Small intestine (tissue), 16 donors: ENCODE data around the gene PTRHD1. TPM values are rescaled to one million over a fixed set of nuclear protein-coding genes. Genes with fewer than 3 reads are reported as not detected.

Experiments
- DNase-seq, 2 donors: peaks; one replicate each; pipeline versions ENCODE4 v3.0.0 to v3.0.0-alpha.2; 2013
- FAIRE-seq: peaks from 2 replicates; lab custom pipeline; 2012; peaks lifted over from hg19 to GRCh38; lab: Jason Lieb, UNC
- H3K27ac ChIP-seq, 3 donors: one replicate each; pipeline ENCODE4 v1.5.1; 2013; ENCODE audit warnings: low read length in 2 of 3, mild to moderate bottlenecking in 2 of 3, control low read depth in 1 of 3, inconsistent platforms in 1 of 3, low read depth in 1 of 3, moderate library complexity in 1 of 3
- H3K27me3 ChIP-seq, 3 donors: one replicate each; pipeline ENCODE4 v1.6.1; 2013; ENCODE audit warnings: low read length in 3 of 3, inconsistent platforms in 1 of 3; ENCODE audit not compliant: control insufficient read depth in 3 of 3, insufficient read depth in 3 of 3
- H3K36me3 ChIP-seq, 3 donors: one replicate each; pipeline ENCODE4 v1.6.1; 2013; ENCODE audit warnings: low read length in 3 of 3, inconsistent platforms in 1 of 3, low read depth in 1 of 3, mild to moderate bottlenecking in 1 of 3, moderate library complexity in 1 of 3; ENCODE audit not compliant: control insufficient read depth in 3 of 3, insufficient read depth in 2 of 3
- H3K4me1 ChIP-seq, 3 donors: one replicate each; pipeline ENCODE4 v1.6.1; 2013; ENCODE audit warnings: low read length in 2 of 3, inconsistent platforms in 1 of 3, low read depth in 1 of 3, mild to moderate bottlenecking in 1 of 3, moderate library complexity in 1 of 3; ENCODE audit not compliant: control insufficient read depth in 3 of 3, insufficient read depth in 2 of 3
- H3K4me3 ChIP-seq, 3 donors: one replicate each; pipeline ENCODE4 v1.5.1; 2013; ENCODE audit warnings: low read length in 3 of 3, control low read depth in 1 of 3, inconsistent platforms in 1 of 3, low read depth in 1 of 3, mild to moderate bottlenecking in 1 of 3, moderate library complexity in 1 of 3
- H3K9me3 ChIP-seq, 2 donors: one replicate each; pipeline ENCODE4 v1.6.1; 2013; ENCODE audit warnings: low read depth in 1 of 2, low read length in 1 of 2; ENCODE audit not compliant: control insufficient read depth in 2 of 2, insufficient read depth in 1 of 2
- WGBS, 3 donors: extraction: QIAGEN DNeasy Blood & Tissue Kit; methylation state at CpG; one replicate each; pipeline ENCODE4 v1.1.7; 2013; 5-methylcytosine and 5-hydroxymethylcytosine counted together
- long read RNA-seq, 10 donors: transcript quantifications; one replicate each; lab custom pipeline, GENCODE V29; 2026
- polyA plus RNA-seq, 4 donors: library from polyadenylated mRNA; stranded (reverse) in 3 of 4; unstranded in 1 of 4; fragments of 200-250 nt in 3 of 4; fragments of 120-200 nt in 1 of 4; gene quantifications; one replicate each; pipeline versions ENCODE4 v1.2.1 to v1.2.3, GENCODE V29; 2013
- donor health status: healthy with polysubstance abuse.
- donor health status: control.
- donor health status: control.
- donor health status: Bipolar disorder and iron deficiency.
- donor health status: healthy.

The PTRHD1 gene, protein sequence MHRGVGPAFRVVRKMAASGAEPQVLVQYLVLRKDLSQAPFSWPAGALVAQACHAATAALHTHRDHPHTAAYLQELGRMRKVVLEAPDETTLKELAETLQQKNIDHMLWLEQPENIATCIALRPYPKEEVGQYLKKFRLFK
- 10 to 100 TPM; 36.4 to 43.0 (median 39.9) TPM for polyA plus RNA-seq
- long read RNA-seq, donor 1: 0 reads
- long read RNA-seq, donor 2, transcript PTRHD1-201 (2 exons, 1,105 nt): major isoform, 36 of 36 reads
- long read RNA-seq, donor 2, partial matches to known transcripts: 0 of 36 reads
- long read RNA-seq, donor 2, other reads (novel, unspliced or antisense): 0 of 36 reads
- long read RNA-seq, donor 3, transcript PTRHD1-201 (2 exons, 1,105 nt): major isoform, 47 of 57 reads
- long read RNA-seq, donor 3, partial matches to known transcripts: 10 of 57 reads
- long read RNA-seq, donor 3, other reads (novel, unspliced or antisense): 0 of 57 reads
- long read RNA-seq, donor 4, partial matches to known transcripts: 0 of 1 reads
- long read RNA-seq, donor 4, other reads (novel, unspliced or antisense): 0 of 1 reads
- long read RNA-seq, donor 5, transcript PTRHD1-201 (2 exons, 1,105 nt): major isoform, 20 of 20 reads
- long read RNA-seq, donor 5, partial matches to known transcripts: 0 of 20 reads
- long read RNA-seq, donor 5, other reads (novel, unspliced or antisense): 0 of 20 reads
- long read RNA-seq, donor 6, transcript PTRHD1-201 (2 exons, 1,105 nt): major isoform, 71 of 84 reads
- long read RNA-seq, donor 6, partial matches to known transcripts: 13 of 84 reads
- long read RNA-seq, donor 6, other reads (novel, unspliced or antisense): 0 of 84 reads
- long read RNA-seq, donor 7: 0 reads
- long read RNA-seq, donor 8, transcript PTRHD1-201 (2 exons, 1,105 nt): major isoform, 7 of 7 reads
- long read RNA-seq, donor 8, partial matches to known transcripts: 0 of 7 reads
- long read RNA-seq, donor 8, other reads (novel, unspliced or antisense): 0 of 7 reads
- long read RNA-seq, donor 9, transcript PTRHD1-201 (2 exons, 1,105 nt): major isoform, 22 of 22 reads
- long read RNA-seq, donor 9, partial matches to known transcripts: 0 of 22 reads
- long read RNA-seq, donor 9, other reads (novel, unspliced or antisense): 0 of 22 reads
- long read RNA-seq, donor 10, transcript PTRHD1-201 (2 exons, 1,105 nt): major isoform, 59 of 59 reads
- long read RNA-seq, donor 10, partial matches to known transcripts: 0 of 59 reads
- long read RNA-seq, donor 10, other reads (novel, unspliced or antisense): 0 of 59 reads

DNA sequence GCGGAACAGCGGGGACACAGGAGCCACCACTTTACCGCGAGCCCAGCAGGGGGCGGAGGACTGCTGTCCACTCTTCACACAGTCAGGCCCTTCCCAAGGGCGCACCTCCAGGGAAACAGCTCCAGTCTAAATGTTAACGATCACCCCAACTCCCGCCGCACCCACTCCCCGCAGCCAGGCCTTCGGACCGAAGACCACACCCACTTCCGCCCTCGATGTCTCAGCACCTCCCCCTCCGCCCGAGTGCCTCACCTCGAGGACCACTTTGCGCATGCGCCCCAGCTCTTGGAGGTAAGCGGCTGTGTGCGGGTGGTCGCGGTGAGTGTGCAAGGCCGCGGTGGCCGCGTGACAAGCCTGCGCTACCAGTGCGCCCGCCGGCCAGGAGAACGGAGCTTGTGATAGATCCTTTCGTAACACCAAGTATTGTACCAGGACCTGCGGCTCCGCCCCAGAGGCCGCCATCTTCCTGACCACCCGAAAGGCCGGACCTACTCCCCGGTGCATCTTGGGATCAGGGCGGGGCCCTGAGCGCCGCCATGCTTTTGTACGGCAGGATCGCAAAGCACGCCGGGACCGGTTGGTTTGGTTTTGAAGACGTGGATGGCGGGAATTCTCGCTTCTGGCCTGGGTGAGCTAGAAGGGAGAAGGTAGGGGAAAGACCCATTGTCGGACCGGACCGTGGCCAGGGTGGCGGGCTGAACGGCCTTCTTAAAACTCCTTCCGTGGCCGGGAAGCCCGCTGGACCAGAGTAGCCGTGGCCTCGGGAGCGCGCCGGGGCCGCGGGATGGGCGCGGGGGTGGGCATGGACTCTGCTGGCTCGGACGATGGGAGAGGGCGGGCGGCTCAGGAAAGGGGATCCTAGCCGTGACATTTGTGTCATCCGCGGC lies at the start of gene PTRHD1, which contains the start of gene CENPO:
Gene PTRHD1 (minus strand): TSS at position 518 of the 887 bp plus-strand sequence. CDS start 14 bp downstream, at position 504.
Gene CENPO (plus strand): TSS at position 552 of the 887 bp plus-strand sequence. CDS start 495 bp downstream, outside the sequence.
- 0 to 1% (median 0%) methylated on average over 65 to 74 of the region's 74 CpGs for WGBS, 3 donors
- no peaks in the 10 kb centered on the region for H3K9me3 ChIP-seq
- peak; percentile 99 for DNase-seq
- H3K27ac ChIP-seq: peak within 1 kb of the TSS; percentile 96 to 100 (median 96)
- FAIRE-seq: no peak
- peak within 1 kb of the TSS; percentile 57 to 81 (median 74) for H3K4me3 ChIP-seq
- peaks cover 0 to 17% (median 0%) of the 10 kb centered on the region in 3 donors for H3K36me3 ChIP-seq
- no peaks in the 10 kb centered on the region for H3K27me3 ChIP-seq
- peaks cover 0 to 9% (median 1%) of the 10 kb centered on the region in 3 donors for H3K4me1 ChIP-seq

DNA sequence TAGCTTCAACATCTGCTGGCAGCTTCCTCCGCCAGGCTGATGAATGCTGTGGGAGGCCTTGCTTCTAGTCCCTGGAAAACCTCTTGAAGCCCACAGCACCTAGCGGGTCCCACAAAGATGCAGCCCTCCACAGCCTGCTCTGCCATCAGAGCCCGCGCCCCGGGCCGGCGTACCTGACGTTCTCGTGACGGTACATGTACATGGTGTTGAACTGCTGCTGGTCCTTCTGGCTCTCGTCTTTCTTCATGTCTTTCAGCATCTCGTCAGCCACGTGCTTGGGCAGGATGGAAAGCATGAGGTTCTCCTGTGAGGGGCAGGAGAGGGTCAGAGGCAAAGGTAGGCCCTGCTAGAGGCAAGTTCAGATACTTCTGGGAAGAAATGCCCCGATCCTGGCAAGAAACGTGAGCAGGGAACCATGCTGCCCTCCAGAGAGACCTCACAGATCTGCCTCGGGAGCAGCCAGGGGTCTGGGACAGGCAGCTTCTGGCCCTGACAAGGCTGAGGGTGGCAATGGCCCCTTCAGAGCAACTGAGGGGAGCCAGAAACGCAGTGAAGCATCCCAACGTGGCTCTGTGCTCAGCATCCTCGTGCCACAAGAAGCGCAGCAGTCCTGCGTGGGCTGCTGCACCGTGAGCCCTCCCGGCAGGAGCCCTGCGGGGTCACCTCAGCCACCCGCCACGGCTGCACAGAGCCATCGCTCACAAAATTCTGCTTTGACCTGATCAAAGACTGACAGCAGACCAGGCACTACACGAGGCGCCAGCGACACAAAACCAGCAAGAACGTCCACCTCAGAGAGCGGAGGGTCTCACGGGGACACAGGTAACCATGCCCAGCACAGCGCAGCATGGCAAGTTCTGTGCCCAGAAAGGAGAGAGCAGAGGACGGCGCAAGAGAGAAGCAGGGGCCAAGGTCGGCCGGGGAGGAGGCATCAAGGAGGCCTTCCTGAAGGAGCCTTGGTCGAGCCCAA lies 49.2 kb upstream of the PTRHD1 start:
- H3K4me1 ChIP-seq: no peaks in the 10 kb centered on the region
- H3K27ac ChIP-seq: no peak overlapping the region
- DNase-seq (no peak), FAIRE-seq (no peak)
- H3K9me3 ChIP-seq: peaks cover 0 to 12% of the 10 kb centered on the region in 2 donors
- WGBS, 3 donors: 95 to 98% (median 95%) methylated on average over 36 to 39 of the region's 39 CpGs
- H3K4me3 ChIP-seq: no peak overlapping the region
- peaks cover 0 to 45% (median 0%) of the 10 kb centered on the region in 3 donors for H3K36me3 ChIP-seq
- no peaks in the 10 kb centered on the region for H3K27me3 ChIP-seq

DNA sequence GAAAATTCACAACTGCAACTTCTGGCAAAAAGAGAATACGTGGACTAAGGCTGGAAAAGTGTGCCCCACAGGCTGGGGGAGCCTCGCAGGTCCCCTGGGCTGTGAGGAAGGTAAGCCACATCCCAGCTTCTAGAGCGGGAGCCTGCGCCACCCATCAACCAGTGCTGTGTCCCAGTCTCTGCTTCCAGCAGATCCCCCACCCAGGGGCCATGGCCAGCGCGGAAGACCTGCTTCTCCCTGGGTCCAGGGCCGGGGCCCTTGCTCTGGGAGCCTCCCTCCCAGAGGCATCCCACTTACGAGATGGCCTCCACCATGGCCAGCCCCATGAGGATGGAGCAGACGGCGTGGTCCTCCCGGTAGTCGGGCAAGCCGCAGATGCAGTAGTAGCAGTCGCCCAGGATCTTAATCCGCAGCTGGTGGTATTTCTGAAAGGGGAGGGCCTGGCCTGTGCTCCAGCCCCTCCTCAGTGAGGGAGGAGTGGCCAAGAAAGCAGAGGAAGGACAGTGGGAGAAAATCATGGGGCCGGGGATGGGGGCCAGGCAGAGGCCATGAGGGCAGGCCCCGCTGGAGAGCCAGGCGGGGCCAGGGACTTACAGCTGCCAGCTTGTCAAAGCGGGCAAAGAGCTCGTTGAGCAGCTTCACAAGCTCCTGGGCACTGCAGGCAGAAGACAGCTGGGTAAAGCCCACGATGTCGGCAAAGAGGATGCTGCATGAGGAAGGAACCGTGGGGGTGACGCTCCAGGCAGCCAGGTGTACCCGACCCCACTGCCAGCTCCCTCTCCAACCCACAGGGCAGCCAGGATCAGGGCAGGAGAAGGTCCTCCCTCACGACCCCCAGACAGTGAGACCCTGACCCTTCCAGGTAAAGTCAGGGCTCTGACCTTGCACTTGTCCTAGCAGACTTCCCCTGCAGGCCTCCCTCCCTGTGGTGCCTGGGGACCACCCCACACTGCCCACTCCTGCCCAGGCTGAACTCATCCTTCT lies 48.1 kb upstream of the PTRHD1 start:
- DNase-seq: no peak
- Histone ChIP-seq H3K4me1 (no peaks in the 10 kb centered on the region), H3K27ac (no peak overlapping the region), H3K36me3 (peaks cover 0 to 54% (median 0%) of the 10 kb centered on the region in 3 donors), H3K4me3 (no peak overlapping the region), H3K27me3 (no peaks in the 10 kb centered on the region), H3K9me3 (peaks cover 0 to 8% of the 10 kb centered on the region in 2 donors)
- WGBS, 3 donors: 86 to 96% (median 87%) methylated on average over 25 to 26 of the region's 26 CpGs
- no peak for FAIRE-seq

DNA sequence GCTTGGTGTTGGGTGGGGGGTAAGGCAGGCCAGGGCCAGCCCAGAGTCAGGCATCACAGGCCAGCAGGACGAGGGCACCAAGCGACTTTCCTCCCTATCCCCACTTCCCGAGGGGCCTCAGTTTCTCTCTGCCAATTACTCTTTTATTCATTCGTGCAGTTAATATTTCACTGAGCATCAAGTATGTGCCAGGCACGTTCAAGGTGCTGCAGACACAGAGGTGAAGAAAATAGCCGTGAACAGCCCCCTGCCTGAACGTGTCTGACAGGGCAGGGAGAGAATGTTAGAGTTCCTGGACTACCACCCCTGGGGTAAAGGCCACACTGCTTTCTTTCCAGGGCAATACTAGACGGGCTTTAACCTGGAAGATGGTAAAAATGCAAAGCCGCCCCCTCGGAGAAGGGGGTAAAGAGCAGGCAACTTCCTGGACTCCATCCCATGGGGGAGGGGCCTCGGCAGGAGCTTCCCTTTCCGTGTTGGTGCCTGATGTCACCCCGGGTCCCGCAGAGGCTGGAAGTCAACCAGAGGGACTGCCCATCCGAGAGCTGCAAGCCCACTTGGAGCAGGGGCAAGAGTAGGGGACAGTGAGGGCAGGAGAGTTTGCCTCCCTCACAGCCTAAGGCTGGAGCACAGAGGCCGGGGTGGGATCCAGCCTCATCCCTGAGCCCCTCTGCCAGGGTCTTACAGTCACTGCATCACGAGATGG lies 47.1 kb upstream of the PTRHD1 start:
- no peaks in the 10 kb centered on the region for H3K4me1 ChIP-seq
- H3K27ac ChIP-seq: no peak overlapping the region
- no peak for FAIRE-seq
- WGBS, 3 donors: 54 to 71% (median 59%) methylated on average over 17 of the region's 17 CpGs
- DNase-seq: peak in 1 of 2 donors; percentile 62
- H3K36me3 ChIP-seq: peaks cover 0 to 57% (median 0%) of the 10 kb centered on the region in 3 donors
- H3K9me3 ChIP-seq: no peaks in the 10 kb centered on the region
- H3K27me3 ChIP-seq: no peaks in the 10 kb centered on the region
- no peak overlapping the region for H3K4me3 ChIP-seq

DNA sequence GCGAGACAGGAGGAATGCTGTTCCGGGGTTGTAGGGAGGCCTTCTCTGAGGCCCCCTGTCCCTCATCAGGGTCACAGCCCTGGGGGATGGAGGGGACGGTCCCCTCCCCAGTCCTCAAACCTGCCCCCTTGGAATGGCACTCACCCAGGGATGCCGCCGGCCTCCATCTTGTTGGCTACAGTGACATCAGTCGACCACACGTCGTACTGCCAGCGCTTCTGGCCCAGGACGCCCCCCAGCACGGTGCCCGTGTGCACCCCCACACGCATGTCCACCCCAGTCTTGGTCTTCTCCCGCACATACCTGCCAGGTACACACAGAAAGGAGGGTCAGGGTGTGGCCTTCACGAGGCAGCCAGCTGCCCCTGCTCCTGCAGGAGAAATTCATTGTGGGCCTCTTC lies 46.5 kb upstream of the PTRHD1 start:
- H3K27me3 ChIP-seq: no peaks in the 10 kb centered on the region
- H3K36me3 ChIP-seq: peaks cover 0 to 62% (median under 1%) of the 10 kb centered on the region in 3 donors
- WGBS, 3 donors: 86 to 94% (median 94%) methylated on average over 14 to 15 of the region's 15 CpGs
- no peaks in the 10 kb centered on the region for H3K4me1 ChIP-seq
- DNase-seq (no peak), FAIRE-seq (no peak)
- no peak overlapping the region for H3K4me3 ChIP-seq
- no peaks in the 10 kb centered on the region for H3K9me3 ChIP-seq
- no peak overlapping the region for H3K27ac ChIP-seq

DNA sequence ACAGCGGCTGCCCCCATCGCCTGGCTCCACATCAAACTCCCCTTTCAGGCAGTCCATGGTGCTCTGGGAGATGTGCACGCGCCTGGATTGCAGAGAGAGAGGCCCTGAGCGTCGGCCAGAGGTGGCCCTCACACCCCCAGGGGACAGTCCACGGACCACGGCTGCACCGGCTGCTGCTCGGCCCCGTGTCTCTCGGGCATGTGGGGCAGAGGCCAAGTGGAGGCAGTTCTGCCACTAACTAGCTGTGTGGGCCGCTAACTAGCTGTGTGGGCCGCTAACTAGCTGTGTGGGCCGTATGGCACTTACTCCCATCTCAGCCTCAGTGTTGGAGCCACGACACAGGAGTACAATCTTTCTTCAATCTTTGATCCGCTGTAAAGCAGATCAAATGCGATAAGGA lies 45.4 kb upstream of the PTRHD1 start:
- no peak for DNase-seq

More for the DNA sequence above, 45.4 kb upstream of the PTRHD1 start:
- no peaks in the 10 kb centered on the region for H3K4me1 ChIP-seq
- peaks cover 0 to 64% (median 6%) of the 10 kb centered on the region in 3 donors for H3K36me3 ChIP-seq
- H3K27ac ChIP-seq: no peak overlapping the region
- H3K27me3 ChIP-seq: no peaks in the 10 kb centered on the region
- no peak for FAIRE-seq
- H3K9me3 ChIP-seq: no peaks in the 10 kb centered on the region
- 93 to 96% (median 96%) methylated on average over 18 of the region's 18 CpGs for WGBS, 3 donors
- H3K4me3 ChIP-seq: no peak overlapping the region
